SH-SY5Y (cell line): Measurements from ENCODE around the gene FKTN.

Experiments
- GATA2 ChIP-seq: IDR thresholded peaks from 2 replicates; pipeline ENCODE4 v1.6.1; 2011; ENCODE audit warnings: mild to moderate bottlenecking, low read depth, low read length
- GATA3 ChIP-seq: IDR thresholded peaks from 2 replicates; pipeline ENCODE4 v1.6.1; 2011; ENCODE audit warnings: low read depth, mild to moderate bottlenecking, low read length, moderate library complexity

GRCh38 chr9:105672711-105673234 lies 114.8 kb downstream of the FKTN start:
- TF ChIP-seq GATA2: peak; percentile 53; the same call in 1 of the 2 replicates
- TF ChIP-seq GATA3: peak; percentile 40; the same call in 1 of the 2 replicates
